Measurements from ENCODE around the gene STRA6. TPM values are rescaled to one million over a fixed set of nuclear protein-coding genes. Genes with fewer than 3 reads are reported as not detected.

Gene STRA6
- total RNA-seq, 1 donor from 2014 or later = not detected

DNA sequence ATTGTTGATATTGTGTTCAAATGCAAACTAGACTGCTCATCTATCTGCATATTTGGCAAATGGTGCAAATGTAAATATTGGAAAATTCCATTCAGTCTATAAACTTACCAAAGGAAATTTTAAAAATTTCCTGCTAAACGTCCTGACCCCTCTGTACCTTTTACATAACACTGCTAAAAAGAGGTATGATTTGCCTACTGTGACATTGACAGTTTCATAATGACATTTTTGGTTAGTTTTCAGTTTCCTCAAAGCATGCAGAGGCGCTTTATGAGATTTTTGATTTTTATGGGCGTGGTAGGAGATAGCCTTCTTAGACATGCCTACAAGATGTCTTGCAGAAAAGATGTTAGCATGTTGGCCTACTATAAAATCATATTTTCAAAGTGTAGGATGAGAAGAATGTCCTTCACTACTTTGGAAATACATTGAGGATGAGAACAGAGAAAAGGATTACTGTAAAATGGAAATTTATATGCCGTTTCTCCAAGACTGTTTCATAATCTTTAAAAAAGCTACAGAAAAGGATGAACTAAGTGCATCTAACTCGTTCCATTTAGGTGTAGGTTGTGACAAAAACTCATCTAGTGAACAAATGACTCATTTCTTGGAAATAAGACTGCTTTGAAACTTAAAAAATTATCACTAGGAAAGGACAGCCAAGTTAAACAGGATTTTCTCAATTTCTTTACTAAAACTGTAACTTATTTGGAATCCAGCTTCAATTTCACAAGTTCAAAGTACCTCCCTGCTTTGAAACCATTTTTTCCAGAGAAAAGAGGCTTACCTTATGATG is 43.5 kb downstream of the STRA6 start:
- Histone ChIP-seq H3K4me3 (no peak overlapping the region), H3K27ac (no peak overlapping the region), H3K4me1 (peaks cover 10% of the 10 kb centered on the region), H3K36me3 (no peaks in the 10 kb centered on the region), H3K9me3 (no peaks in the 10 kb centered on the region), H3K27me3 (no peaks in the 10 kb centered on the region)
- no peak for DNase-seq
- intact Hi-C loops (cut with DNase I) = no loop called here
- ATAC-seq = no peak
- TF ChIP-seq, protein P1, sequence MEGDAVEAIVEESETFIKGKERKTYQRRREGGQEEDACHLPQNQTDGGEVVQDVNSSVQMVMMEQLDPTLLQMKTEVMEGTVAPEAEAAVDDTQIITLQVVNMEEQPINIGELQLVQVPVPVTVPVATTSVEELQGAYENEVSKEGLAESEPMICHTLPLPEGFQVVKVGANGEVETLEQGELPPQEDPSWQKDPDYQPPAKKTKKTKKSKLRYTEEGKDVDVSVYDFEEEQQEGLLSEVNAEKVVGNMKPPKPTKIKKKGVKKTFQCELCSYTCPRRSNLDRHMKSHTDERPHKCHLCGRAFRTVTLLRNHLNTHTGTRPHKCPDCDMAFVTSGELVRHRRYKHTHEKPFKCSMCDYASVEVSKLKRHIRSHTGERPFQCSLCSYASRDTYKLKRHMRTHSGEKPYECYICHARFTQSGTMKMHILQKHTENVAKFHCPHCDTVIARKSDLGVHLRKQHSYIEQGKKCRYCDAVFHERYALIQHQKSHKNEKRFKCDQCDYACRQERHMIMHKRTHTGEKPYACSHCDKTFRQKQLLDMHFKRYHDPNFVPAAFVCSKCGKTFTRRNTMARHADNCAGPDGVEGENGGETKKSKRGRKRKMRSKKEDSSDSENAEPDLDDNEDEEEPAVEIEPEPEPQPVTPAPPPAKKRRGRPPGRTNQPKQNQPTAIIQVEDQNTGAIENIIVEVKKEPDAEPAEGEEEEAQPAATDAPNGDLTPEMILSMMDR (IDR thresholded peaks at IDR 0.05) = no peak

DNA sequence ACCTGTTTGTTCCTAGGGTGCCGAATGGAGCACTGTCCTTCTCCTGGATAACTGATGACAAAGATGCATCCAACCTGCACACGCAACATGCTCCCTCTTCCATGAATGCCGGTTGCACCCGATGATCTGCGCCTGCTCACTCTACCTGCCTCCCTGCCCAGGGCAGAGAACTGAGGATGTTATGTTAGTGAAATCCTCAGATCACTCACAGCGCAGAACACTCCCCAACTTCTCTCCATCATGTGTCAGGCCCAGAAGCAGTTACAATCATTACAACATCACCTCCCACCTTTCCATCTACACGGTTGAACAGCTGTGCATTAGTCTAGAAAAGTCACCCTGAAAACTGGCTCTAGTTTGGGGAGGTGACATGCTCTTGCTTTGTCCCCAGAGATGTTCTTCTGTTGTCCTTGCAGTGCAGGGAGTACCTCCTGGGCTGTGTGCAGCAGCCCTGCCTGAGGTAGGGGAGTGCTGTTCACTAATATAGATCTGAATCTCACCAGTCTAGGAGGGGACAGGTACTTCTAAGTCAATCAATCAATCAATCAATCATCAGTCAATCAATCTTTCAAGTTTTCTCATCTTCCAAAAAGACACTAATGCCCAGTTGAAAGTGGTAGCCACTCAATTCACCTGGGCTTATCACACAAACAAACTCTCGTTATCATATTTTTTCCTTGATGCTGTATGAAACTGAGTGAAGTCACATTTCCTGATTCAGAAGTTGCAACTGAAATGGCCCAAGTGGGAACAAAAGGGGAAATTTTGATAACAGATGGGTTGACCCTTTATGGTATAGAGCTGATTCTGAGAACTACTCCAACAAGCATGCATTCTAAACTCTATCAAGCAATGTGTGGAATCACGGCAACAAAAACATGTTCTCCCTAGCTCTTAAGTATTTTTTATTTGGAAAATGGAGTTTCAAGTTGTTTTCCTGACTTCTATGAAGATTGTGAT is 44.4 kb downstream of the STRA6 start:
- no peak for ATAC-seq
- TF ChIP-seq, protein P1 (IDR thresholded peaks at IDR 0.05) = no peak
- Histone ChIP-seq H3K27ac (no peak overlapping the region), H3K4me1 (peaks cover 10% of the 10 kb centered on the region), H3K27me3 (no peaks in the 10 kb centered on the region), H3K4me3 (no peak overlapping the region), H3K9me3 (no peaks in the 10 kb centered on the region), H3K36me3 (no peaks in the 10 kb centered on the region)
- DNase-seq = no peak
- intact Hi-C loops (cut with DNase I) = no loop called here

DNA sequence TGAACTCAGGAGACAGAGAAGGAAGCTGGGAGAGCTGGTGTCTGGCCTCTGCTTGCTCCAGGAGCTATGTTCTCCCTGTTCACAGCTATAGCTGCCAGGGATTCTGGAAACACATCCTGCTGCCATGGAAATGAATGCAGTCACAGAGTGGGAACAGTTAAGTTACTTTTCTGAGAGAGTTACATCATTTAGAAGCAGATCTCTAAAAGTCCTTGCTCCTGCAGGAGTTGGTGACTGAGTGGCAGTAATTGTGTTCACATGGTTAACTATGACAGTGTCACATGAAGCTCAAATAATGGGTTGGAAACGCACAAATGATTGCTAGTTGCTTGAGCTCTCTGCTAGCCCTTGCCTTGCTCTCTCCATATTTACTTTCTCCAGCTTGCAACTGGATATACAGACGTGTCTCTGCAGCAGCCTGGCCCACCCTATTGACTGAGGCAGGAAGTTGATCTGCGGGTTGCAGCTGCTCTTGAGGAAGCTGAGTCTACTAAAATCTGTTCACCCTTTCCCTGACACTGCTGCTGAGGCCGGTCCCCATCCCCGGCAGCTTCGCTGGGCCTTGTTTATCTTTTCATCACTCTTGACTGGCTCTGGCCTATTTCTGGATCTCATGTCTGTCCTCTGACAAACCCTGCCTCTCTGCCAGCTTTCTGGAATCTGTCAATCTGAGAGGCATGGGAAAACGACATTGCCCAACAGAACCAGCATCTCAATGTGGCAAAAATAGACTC is 45.7 kb downstream of the STRA6 start:
- intact Hi-C loops (cut with DNase I) = no loop called here
- TF ChIP-seq, protein P1 (IDR thresholded peaks at IDR 0.05) = no peak
- H3K4me1 ChIP-seq = peaks cover 10% of the 10 kb centered on the region
- ATAC-seq (peak; percentile 33), DNase-seq (no peak)
- H3K36me3 ChIP-seq = no peaks in the 10 kb centered on the region
- H3K27me3 ChIP-seq = no peaks in the 10 kb centered on the region
- H3K9me3 ChIP-seq = no peaks in the 10 kb centered on the region
- no peak overlapping the region for H3K27ac ChIP-seq
- H3K4me3 ChIP-seq = no peak overlapping the region

DNA sequence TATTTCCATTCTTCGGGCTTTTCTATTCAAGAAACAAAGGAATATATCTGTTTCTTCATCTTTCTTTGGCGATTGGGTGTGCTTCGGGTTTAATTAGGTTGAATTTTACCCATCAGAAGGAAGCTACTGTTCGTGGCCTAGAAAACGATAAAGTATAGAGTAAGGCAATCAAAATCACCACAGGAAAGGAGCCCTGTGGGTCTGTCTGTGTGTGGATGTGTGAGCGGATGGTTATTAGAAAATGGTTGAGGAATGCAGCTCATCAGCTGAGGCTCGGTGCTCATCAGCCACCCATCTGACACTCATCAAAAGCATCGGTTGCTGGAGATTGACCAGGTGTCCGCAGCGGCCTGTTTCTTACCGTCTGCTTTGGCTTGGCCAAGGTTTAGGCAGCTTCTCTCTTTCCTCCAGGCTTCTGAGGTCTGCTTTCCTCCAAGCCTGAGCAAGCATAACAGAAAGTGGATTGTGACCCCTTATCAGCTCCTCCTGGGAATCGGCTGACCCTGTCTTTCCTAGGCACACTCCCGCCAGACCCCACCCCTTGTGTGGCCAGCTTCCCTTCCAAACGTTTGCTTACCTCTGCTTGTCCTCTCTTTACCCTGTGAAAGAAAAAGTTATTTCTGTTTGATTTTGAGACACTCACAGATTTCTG is 46.7 kb downstream of the STRA6 start:
- TF ChIP-seq, protein P1 (IDR thresholded peaks at IDR 0.05) = no peak
- no peak for DNase-seq
- intact Hi-C loops (cut with DNase I) = no loop called here
- H3K4me3 ChIP-seq = no peak overlapping the region
- no peaks in the 10 kb centered on the region for H3K27me3 ChIP-seq
- peaks cover 10% of the 10 kb centered on the region for H3K4me1 ChIP-seq
- no peak for ATAC-seq
- H3K27ac ChIP-seq = no peak overlapping the region
- H3K36me3 ChIP-seq = no peaks in the 10 kb centered on the region
- H3K9me3 ChIP-seq = no peaks in the 10 kb centered on the region

DNA sequence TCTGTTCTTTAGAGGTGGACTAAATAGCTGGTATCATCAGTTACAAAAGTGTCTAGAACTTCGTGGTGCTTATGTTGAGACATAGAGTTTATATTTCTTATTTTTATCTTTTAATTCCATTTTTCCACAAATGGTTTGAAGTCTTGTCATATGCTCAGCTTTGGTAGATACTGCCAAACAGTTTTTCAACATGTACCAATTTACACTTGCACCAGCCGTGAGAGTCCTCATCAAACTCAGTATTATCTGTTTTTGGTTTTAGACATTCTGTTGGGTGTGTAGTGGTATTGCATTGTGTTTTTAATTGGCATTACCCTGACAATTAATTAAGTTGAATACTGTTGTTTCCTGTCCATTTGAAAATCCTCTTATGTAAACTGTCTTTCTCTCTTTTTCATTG is 55.5 kb downstream of the STRA6 start:
- H3K9me3 ChIP-seq = no peaks in the 10 kb centered on the region
- intact Hi-C loops (cut with DNase I) = no loop called here
- no peaks in the 10 kb centered on the region for H3K36me3 ChIP-seq
- peaks cover 8% of the 10 kb centered on the region for H3K27me3 ChIP-seq
- DNase-seq (no peak), ATAC-seq (no peak)
- no peaks in the 10 kb centered on the region for H3K4me1 ChIP-seq
- H3K27ac ChIP-seq = no peak overlapping the region
- no peak overlapping the region for H3K4me3 ChIP-seq
- TF ChIP-seq, protein P1 (IDR thresholded peaks at IDR 0.05) = no peak
